HEK293 (cell line): ENCODE measurements around the gene DIS3L.

Experiments used
- CTCF ChIA-PET: fragments of 350-600 bp; formaldehyde crosslinking; extraction: SDS; loops from one replicate; lab custom pipeline; 2021; ENCODE audit warnings: antibody characterized with exemption; lab: Yijun Ruan, JAX
- POLR2A ChIA-PET: fragments of 300-600 bp; formaldehyde crosslinking; extraction: SDS; loops from one replicate; lab custom pipeline; 2020; ENCODE audit warnings: antibody characterized with exemption, inconsistent platforms; lab: Yijun Ruan, JAX
- H3K27ac ChIP-seq: fragments of 200-500 bp; sonication (Bioruptor generic); 2 replicates; pipeline ENCODE4 v1.5.1; 2014; ENCODE audit warnings: low read depth, low read length, control low read depth, inconsistent platforms; ENCODE audit errors: extremely low read depth
- H3K36me3 ChIP-seq, 2 experiments: fragments of 200-500 bp in 1 of 2; sonication (Bioruptor generic) in 1 of 2; 1 replicate in 1 of 2; 2 replicates in 1 of 2; pipeline ENCODE4 v1.5.1; 2014 to 2017; ENCODE audit warnings: inconsistent platforms in 2 of 2, low read length in 2 of 2; ENCODE audit not compliant: control insufficient read depth in 2 of 2, insufficient read depth in 1 of 2
- H3K4me1 ChIP-seq: fragments of 200-500 bp; sonication (Bioruptor generic); 2 replicates; pipeline ENCODE4 v1.5.1; 2014; ENCODE audit warnings: mild to moderate bottlenecking, low read length, inconsistent platforms; ENCODE audit not compliant: control insufficient read depth, insufficient read depth
- H3K4me3 ChIP-seq: 2 replicates; pipeline ENCODE4 v1.5.1; 2011; ENCODE audit warnings: low read depth, mild to moderate bottlenecking, control low read depth, low read length, moderate library complexity
- H3K9me3 ChIP-seq: fragments of 200-500 bp; sonication (Bioruptor generic); 2 replicates; pipeline ENCODE4 v1.5.1; 2014; ENCODE audit warnings: low read depth, low read length, inconsistent platforms; ENCODE audit not compliant: control insufficient read depth, insufficient read depth
- GLI4 ChIP-seq: fragments of 450-650 bp; formaldehyde crosslinking; IDR thresholded peaks from 2 replicates; pipeline ENCODE4 v1.5.1; 2016; ENCODE audit warnings: missing biosample characterization, missing genetic modification characterization
- IKZF3 ChIP-seq: fragments of 450-650 bp; IDR thresholded peaks from 2 replicates; pipeline ENCODE4 v1.5.0; 2018; ENCODE audit warnings: missing biosample characterization, mild to moderate bottlenecking, missing genetic modification characterization, moderate library complexity
- TCF7L2 ChIP-seq: IDR thresholded peaks from 2 replicates; pipeline ENCODE4 v1.6.1; 2011; ENCODE audit warnings: low read depth, mild to moderate bottlenecking, inconsistent platforms, low read length, moderate library complexity, borderline replicate concordance
- ZBTB11 ChIP-seq: fragments of 450-650 bp; formaldehyde crosslinking; conservative IDR thresholded peaks from 2 replicates; pipeline ENCODE4 v1.5.1; 2016; ENCODE audit warnings: low read depth, missing biosample characterization, missing genetic modification characterization
- ZNF133 ChIP-seq: fragments of 450-650 bp; formaldehyde crosslinking; IDR thresholded peaks from 2 replicates; pipeline ENCODE4 v1.5.1; 2016; ENCODE audit warnings: missing biosample characterization, missing genetic modification characterization
- ZNF558 ChIP-seq: fragments of 450-650 bp; formaldehyde crosslinking; IDR thresholded peaks from 2 replicates; pipeline ENCODE4 v1.5.1; 2016; ENCODE audit warnings: missing biosample characterization, missing genetic modification characterization
- ZNF561 ChIP-seq: fragments of 450-650 bp; IDR thresholded peaks from 2 replicates; pipeline ENCODE4 v1.5.1; 2018; ENCODE audit warnings: missing biosample characterization, missing genetic modification characterization, borderline replicate concordance
- ZNF600 ChIP-seq: fragments of 450-650 bp; formaldehyde crosslinking; IDR thresholded peaks from 2 replicates; pipeline ENCODE4 v1.5.1; 2016; ENCODE audit warnings: missing biosample characterization, missing genetic modification characterization
- ZNF639 ChIP-seq: fragments of 450-650 bp; formaldehyde crosslinking; IDR thresholded peaks from 2 replicates; pipeline ENCODE4 v1.5.1; 2016; ENCODE audit warnings: missing biosample characterization, missing genetic modification characterization
- ZSCAN5A ChIP-seq: fragments of 450-650 bp; formaldehyde crosslinking; IDR thresholded peaks from 2 replicates; pipeline ENCODE4 v1.5.1; 2016; ENCODE audit warnings: missing biosample characterization, missing genetic modification characterization
- TF ChIP-seq, protein P1 (sequence below): fragments of 450-650 bp; IDR thresholded peaks from 2 replicates; pipeline ENCODE4 v1.5.1; 2018; ENCODE audit warnings: missing biosample characterization, mild to moderate bottlenecking, missing genetic modification characterization
- TF ChIP-seq, protein P2 (sequence below): fragments of 450-650 bp; formaldehyde crosslinking; IDR thresholded peaks from 2 replicates; pipeline ENCODE4 v1.5.1; 2017; ENCODE audit warnings: missing biosample characterization, missing genetic modification characterization
- TF ChIP-seq, protein P3 (sequence below): fragments of 450-650 bp; formaldehyde crosslinking; IDR thresholded peaks from 2 replicates; pipeline ENCODE4 v1.5.1; 2016; ENCODE audit warnings: missing biosample characterization, missing genetic modification characterization

Gene DIS3L

DNA sequence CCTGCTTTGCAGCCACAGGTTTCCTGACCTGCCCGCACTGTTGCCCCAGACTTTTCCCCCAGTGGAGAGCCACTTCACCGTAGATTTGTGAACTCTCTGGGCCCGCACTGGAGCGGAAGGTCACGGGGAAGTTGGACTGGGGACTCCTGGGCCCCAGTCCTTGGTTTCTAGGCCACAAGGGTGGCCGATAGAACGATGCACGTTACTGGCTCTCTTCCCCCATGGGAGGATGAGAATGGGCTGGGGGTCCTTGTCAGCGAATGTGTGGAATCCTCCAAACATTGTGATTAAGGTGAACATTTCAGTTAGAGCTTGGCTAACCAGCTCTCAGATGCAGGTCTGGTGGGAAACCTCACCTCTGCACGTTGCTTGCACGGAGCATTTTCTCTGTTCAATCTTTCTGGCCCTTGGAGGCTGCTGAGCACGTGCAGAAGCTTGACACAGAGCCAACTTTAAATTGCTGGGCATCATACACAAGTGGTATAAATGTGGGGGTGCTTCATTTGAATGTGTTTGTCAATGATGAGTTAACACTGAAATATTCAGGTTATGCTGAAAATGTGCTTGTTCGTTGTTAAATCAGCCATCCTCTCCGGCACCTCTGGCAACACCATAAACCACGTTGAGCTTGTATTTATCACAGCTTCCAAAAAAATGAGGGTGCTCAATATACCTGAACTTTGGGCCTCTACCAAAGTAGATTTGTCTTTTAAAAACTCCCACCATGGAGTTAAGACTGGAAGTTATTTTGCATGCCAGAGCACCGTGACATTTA, 976 bp downstream of the DIS3L start (continued):
- 0 out of 2 replicates have a peak, but pooled peaks have one; percentile 40 for TF ChIP-seq GLI4 (tag by site-specific recombination)
- TF ChIP-seq ZBTB11 = peak; percentile 66
- no peak for TF ChIP-seq ZNF133 (tag by site-specific recombination)
- no peak for TF ChIP-seq ZSCAN5A (tag by site-specific recombination)

GRCh38 chr15:66294932-66295235, 1.5 kb downstream of the DIS3L start:
- Histone ChIP-seq H3K36me3 (peaks cover 0 to 9% of the 10 kb centered on the region in 2 experiments; a peak in 2 of 3 replicates), H3K9me3 (no peaks in the 10 kb centered on the region), H3K4me1 (peaks cover 23% of the 10 kb centered on the region), H3K4me3 (no peak overlapping the region; the same call in 1 of the 2 replicates)
- TF ChIP-seq ZNF558 = no peak
- TF ChIP-seq, protein P1, sequence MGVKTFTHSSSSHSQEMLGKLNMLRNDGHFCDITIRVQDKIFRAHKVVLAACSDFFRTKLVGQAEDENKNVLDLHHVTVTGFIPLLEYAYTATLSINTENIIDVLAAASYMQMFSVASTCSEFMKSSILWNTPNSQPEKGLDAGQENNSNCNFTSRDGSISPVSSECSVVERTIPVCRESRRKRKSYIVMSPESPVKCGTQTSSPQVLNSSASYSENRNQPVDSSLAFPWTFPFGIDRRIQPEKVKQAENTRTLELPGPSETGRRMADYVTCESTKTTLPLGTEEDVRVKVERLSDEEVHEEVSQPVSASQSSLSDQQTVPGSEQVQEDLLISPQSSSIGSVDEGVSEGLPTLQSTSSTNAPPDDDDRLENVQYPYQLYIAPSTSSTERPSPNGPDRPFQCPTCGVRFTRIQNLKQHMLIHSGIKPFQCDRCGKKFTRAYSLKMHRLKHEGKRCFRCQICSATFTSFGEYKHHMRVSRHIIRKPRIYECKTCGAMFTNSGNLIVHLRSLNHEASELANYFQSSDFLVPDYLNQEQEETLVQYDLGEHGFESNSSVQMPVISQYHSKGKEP = peak; percentile 47; the same call in 1 of the 2 replicates
- TF ChIP-seq, protein P2, sequence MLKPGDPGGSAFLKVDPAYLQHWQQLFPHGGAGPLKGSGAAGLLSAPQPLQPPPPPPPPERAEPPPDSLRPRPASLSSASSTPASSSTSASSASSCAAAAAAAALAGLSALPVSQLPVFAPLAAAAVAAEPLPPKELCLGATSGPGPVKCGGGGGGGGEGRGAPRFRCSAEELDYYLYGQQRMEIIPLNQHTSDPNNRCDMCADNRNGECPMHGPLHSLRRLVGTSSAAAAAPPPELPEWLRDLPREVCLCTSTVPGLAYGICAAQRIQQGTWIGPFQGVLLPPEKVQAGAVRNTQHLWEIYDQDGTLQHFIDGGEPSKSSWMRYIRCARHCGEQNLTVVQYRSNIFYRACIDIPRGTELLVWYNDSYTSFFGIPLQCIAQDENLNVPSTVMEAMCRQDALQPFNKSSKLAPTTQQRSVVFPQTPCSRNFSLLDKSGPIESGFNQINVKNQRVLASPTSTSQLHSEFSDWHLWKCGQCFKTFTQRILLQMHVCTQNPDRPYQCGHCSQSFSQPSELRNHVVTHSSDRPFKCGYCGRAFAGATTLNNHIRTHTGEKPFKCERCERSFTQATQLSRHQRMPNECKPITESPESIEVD (tag by site-specific recombination) = peak; percentile 80
- TF ChIP-seq ZNF561 (tag by site-specific recombination) = no peak
- TF ChIP-seq ZNF600 (tag by site-specific recombination) = 0 out of 2 replicates have a peak, but pooled peaks have one; percentile 30
- no peak for TF ChIP-seq ZNF639 (tag by site-specific recombination)
- TF ChIP-seq IKZF3 (tag by site-specific recombination) = 0 out of 2 replicates have a peak, but pooled peaks have one; percentile 24
- TF ChIP-seq, all 188 proteins: peak for 4
- peak overlapping the region; percentile 99 for H3K27ac ChIP-seq
- POLR2A ChIA-PET = interaction anchor here (0.7 to 2.0 kb wide), 3 partner anchors 22 to 92 kb away, joined by 3 to 10 read pairs (median 6); partner anchors contain the start of gene MAP2K1
- CTCF ChIA-PET = interaction anchor here (0.7 to 1.4 kb wide), 3 partner anchors 10 to 44 kb away, joined by 3 to 5 read pairs (median 4); no protein-coding TSS in a partner anchor

GRCh38 chr15:66296186-66296585, 2.8 kb downstream of the DIS3L start:
- Histone ChIP-seq H3K27ac (no peak overlapping the region), H3K36me3 (peaks cover 0 to 9% of the 10 kb centered on the region in 2 experiments; a peak in 2 of 3 replicates), H3K9me3 (no peaks in the 10 kb centered on the region)
- ChIA-PET CTCF (interaction anchor here (0.6 to 1.3 kb wide), 5 partner anchors 10 to 202 kb away, joined by 3 to 5 read pairs (median 3); partner anchors contain the start of gene SNAPC5), POLR2A (no interaction called here)
- TF ChIP-seq, protein P2 (tag by site-specific recombination) = 0 out of 2 replicates have a peak, but pooled peaks have one; percentile 5
- TF ChIP-seq, protein P3, sequence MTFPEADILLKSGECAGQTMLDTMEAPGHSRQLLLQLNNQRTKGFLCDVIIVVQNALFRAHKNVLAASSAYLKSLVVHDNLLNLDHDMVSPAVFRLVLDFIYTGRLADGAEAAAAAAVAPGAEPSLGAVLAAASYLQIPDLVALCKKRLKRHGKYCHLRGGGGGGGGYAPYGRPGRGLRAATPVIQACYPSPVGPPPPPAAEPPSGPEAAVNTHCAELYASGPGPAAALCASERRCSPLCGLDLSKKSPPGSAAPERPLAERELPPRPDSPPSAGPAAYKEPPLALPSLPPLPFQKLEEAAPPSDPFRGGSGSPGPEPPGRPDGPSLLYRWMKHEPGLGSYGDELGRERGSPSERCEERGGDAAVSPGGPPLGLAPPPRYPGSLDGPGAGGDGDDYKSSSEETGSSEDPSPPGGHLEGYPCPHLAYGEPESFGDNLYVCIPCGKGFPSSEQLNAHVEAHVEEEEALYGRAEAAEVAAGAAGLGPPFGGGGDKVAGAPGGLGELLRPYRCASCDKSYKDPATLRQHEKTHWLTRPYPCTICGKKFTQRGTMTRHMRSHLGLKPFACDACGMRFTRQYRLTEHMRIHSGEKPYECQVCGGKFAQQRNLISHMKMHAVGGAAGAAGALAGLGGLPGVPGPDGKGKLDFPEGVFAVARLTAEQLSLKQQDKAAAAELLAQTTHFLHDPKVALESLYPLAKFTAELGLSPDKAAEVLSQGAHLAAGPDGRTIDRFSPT (tag by site-specific recombination) = no peak
- no peak for TF ChIP-seq TCF7L2
- TF ChIP-seq, all 188 proteins: peak for 1
- Histone ChIP-seq H3K4me3 (no peak overlapping the region), H3K4me1 (peaks cover 23% of the 10 kb centered on the region)
